ENCODE measurements around the gene PDE4A. TPM values are rescaled to one million over a fixed set of nuclear protein-coding genes. Genes with fewer than 3 reads are reported as not detected.
A peak's percentile ranks its signal among the peaks of the same experiment; 100 is the strongest.

The PDE4A gene
- total and polyA plus RNA-seq, 9 donors: 1.2 to 4.0 (median 2.9) TPM

DNA sequence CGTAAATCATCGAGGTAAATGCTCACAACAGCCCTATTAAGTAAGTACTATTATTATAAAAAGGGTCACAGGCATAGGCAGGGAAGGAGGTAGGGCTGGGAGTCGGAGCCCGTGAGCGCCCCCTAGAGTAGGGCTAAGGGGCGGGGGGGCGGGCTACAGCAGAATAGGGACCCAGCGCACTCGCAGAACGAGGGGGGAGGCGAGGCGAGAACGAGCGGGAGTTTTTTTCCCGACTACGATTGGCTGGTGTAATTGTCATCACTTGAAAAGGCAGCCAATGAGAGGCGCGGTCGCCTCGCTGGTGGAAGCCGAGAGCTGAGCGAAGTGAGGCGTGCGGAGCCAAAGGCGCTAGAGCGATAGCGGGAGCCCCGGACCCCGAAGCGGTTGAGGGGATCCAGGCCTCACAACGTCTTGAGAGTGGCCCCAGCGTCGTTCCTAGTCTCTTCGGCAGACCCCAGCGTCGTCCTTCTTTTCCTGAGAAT, 58.6 kb downstream of the PDE4A start:
- H3K4me3 ChIP-seq (ENCODE audit: low read length): peak overlapping the region; percentile 35
- DNase-seq: peak; percentile 97
- H3K27ac ChIP-seq (ENCODE audit: low read length): no peak overlapping the region
- 2% methylated on average over 31 of the region's 36 CpGs for WGBS (ENCODE audit: insufficient coverage)
- H3K9me3 ChIP-seq (replicated peaks; ENCODE audit: control insufficient read depth, low read depth, low read length): no peaks in the 10 kb centered on the region
- H3K4me1 ChIP-seq (ENCODE audit: control insufficient read depth, insufficient read depth, low read length): peaks cover 11% of the 10 kb centered on the region
- H3K36me3 ChIP-seq (ENCODE audit: control insufficient read depth, insufficient read depth, low read length): peaks cover under 1% of the 10 kb centered on the region
- H3K27me3 ChIP-seq (ENCODE audit: control insufficient read depth, insufficient read depth, low read length): no peaks in the 10 kb centered on the region

DNA sequence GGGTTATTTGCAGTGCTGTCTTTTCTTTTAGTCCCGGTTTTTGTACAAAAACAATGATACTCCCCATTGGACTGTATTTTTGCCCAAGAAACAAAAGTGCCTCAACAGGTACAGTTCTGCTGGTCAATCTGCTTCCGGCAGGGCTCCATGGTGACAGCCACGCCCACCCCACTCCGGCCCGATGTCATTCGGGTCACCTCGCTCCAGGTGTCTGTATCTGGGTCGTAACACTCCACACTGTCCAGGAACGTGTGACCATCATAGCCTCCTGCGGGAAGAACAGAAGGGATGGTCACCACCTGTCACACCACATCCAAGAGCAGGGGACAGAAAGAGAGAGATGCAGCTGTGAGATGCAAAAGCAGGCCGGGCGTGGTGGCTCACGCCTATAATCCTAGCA, 66.2 kb downstream of the PDE4A start:
- H3K36me3 ChIP-seq (ENCODE audit: control insufficient read depth, insufficient read depth, low read length): peaks cover 66% of the 10 kb centered on the region
- WGBS (ENCODE audit: insufficient coverage): 97% methylated on average over 7 of the region's 13 CpGs
- no peak for DNase-seq
- no peaks in the 10 kb centered on the region for H3K4me1 ChIP-seq (ENCODE audit: control insufficient read depth, insufficient read depth, low read length)
- no peaks in the 10 kb centered on the region for H3K9me3 ChIP-seq (replicated peaks; ENCODE audit: control insufficient read depth, low read depth, low read length)
- H3K27me3 ChIP-seq (ENCODE audit: control insufficient read depth, insufficient read depth, low read length): no peaks in the 10 kb centered on the region
- H3K27ac ChIP-seq (ENCODE audit: low read length): no peak overlapping the region
- no peak overlapping the region for H3K4me3 ChIP-seq (ENCODE audit: low read length)

DNA sequence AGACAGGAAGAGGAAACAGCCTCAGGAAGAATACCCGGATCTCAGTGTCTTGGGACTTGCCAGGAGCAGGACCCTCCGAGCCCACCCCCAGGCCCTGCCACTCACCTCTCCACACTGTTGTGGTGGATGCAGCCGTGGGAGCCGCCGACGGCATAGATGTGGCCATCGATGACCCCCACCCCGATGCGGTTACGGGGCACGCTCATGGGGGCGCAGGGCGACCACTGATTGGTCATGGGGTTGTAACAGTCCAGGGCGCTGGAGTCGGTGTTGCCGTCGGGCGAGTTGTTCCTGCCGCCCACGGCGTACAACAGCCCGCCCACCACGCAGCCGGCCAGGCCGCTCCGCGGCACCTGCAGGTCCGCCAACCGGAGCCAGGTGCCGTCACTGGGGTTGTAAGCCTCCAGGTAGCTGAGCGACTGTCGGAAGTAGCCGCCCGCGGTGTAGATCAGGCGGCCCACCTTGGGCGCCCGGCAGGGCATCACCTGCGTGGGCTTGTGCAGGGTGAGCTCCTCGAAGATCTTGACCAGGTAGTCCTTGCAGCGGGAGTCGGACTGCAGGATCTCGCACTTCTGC, 71.2 kb downstream of the PDE4A start:
- Histone ChIP-seq H3K4me3 (ENCODE audit: low read length) (no peak overlapping the region), H3K27me3 (ENCODE audit: control insufficient read depth, insufficient read depth, low read length) (no peaks in the 10 kb centered on the region), H3K4me1 (ENCODE audit: control insufficient read depth, insufficient read depth, low read length) (no peaks in the 10 kb centered on the region), H3K27ac (ENCODE audit: low read length) (no peak overlapping the region), H3K36me3 (ENCODE audit: control insufficient read depth, insufficient read depth, low read length) (peaks cover 69% of the 10 kb centered on the region), H3K9me3 (replicated peaks; ENCODE audit: control insufficient read depth, low read depth, low read length) (no peaks in the 10 kb centered on the region)
- 97% methylated on average over 42 of the region's 43 CpGs for WGBS (ENCODE audit: insufficient coverage)
- no peak for DNase-seq

DNA sequence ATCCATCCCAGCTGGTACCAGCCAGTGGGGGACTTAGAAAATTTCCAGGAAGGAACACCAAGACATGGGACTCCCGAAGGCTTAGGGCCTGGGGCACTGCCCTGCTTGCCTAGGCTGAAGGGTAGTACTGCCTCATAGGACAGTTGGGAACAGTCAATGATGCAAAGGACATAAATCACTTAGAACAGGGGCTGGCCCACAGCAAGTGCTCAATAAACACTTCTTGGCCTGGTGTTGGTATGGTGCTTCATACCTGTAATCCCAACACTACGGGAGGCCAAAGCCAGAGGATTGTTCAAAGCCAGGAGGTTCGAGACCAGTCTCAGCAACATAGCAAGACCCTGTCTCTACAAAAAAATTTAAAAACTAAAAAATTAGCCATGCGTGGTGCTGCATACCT, 77.0 kb downstream of the PDE4A start:
- Histone ChIP-seq H3K36me3 (ENCODE audit: control insufficient read depth, insufficient read depth, low read length) (peaks cover 55% of the 10 kb centered on the region), H3K27ac (ENCODE audit: low read length) (no peak overlapping the region), H3K4me3 (ENCODE audit: low read length) (no peak overlapping the region), H3K27me3 (ENCODE audit: control insufficient read depth, insufficient read depth, low read length) (no peaks in the 10 kb centered on the region), H3K4me1 (ENCODE audit: control insufficient read depth, insufficient read depth, low read length) (peaks cover 6% of the 10 kb centered on the region), H3K9me3 (replicated peaks; ENCODE audit: control insufficient read depth, low read depth, low read length) (no peaks in the 10 kb centered on the region)
- no peak for DNase-seq
- 100% methylated on average over 3 of the region's 4 CpGs for WGBS (ENCODE audit: insufficient coverage)

DNA sequence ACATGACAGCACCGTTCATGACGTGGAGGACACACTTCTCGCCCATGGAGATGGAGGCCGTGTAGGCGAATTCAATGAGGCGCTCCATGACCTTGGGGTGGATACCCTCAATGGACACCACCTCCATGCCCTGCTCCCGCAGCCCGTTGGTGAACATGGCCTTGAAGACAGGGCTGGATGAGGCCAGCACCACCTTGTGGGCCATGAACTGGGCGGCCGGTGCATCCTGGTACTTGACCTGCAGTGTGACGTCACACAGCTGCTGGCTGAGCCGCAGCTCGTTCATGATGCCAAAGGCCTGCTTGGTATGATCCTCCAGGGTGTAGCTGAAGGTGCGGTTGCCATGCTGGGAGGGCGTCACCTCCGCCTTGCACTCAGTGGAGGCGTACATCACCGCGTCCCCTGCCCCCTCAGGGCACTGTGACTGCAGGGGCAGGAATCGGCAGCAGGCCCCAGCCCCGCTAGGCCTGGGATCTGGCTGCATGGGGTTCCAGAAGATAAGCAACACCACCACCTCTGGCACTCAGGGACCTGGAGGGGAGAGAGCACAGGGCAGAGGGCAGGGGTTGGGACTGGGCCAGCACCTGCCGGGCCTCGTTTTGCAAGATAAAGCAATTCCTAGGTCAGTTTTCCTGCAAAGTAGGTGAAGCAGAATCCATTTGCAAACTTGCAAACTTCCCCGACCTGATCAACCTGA, 79.4 kb downstream of the PDE4A start:
- WGBS (ENCODE audit: insufficient coverage): 93% methylated on average over 18 of the region's 24 CpGs

DNA sequence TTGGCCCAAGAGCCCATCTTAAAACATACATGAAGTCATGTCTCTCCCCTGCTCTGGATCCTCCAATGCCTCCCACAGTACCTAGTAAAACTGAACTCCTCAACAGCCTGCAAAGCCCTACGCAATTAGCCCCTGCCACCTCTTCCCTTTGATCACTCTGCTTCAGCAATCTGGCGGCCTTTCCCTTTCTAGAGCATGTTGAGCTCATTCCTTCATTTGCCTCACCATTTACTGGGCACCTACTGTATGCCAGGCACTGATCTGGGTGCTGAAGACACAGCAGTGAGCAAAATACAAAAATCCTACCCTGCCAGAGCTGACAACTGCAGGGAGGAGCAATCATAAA, 79.9 kb downstream of the PDE4A start:
- 92% methylated on average over 2 of the region's 2 CpGs for WGBS (ENCODE audit: insufficient coverage)
- no peak for DNase-seq
- H3K4me3 ChIP-seq (ENCODE audit: low read length): no peak overlapping the region
- H3K27me3 ChIP-seq (ENCODE audit: control insufficient read depth, insufficient read depth, low read length): no peaks in the 10 kb centered on the region
- peaks cover 43% of the 10 kb centered on the region for H3K36me3 ChIP-seq (ENCODE audit: control insufficient read depth, insufficient read depth, low read length)
- peaks cover 6% of the 10 kb centered on the region for H3K4me1 ChIP-seq (ENCODE audit: control insufficient read depth, insufficient read depth, low read length)
- H3K9me3 ChIP-seq (replicated peaks; ENCODE audit: control insufficient read depth, low read depth, low read length): no peaks in the 10 kb centered on the region
- no peak overlapping the region for H3K27ac ChIP-seq (ENCODE audit: low read length)

More for the DNA sequence above, 79.4 kb downstream of the PDE4A start:
- no peaks in the 10 kb centered on the region for H3K27me3 ChIP-seq (ENCODE audit: control insufficient read depth, insufficient read depth, low read length)
- peaks cover 48% of the 10 kb centered on the region for H3K36me3 ChIP-seq (ENCODE audit: control insufficient read depth, insufficient read depth, low read length)
- DNase-seq: no peak
- no peak overlapping the region for H3K27ac ChIP-seq (ENCODE audit: low read length)
- no peak overlapping the region for H3K4me3 ChIP-seq (ENCODE audit: low read length)
- H3K4me1 ChIP-seq (ENCODE audit: control insufficient read depth, insufficient read depth, low read length): peaks cover 6% of the 10 kb centered on the region
- no peaks in the 10 kb centered on the region for H3K9me3 ChIP-seq (replicated peaks; ENCODE audit: control insufficient read depth, low read depth, low read length)

DNA sequence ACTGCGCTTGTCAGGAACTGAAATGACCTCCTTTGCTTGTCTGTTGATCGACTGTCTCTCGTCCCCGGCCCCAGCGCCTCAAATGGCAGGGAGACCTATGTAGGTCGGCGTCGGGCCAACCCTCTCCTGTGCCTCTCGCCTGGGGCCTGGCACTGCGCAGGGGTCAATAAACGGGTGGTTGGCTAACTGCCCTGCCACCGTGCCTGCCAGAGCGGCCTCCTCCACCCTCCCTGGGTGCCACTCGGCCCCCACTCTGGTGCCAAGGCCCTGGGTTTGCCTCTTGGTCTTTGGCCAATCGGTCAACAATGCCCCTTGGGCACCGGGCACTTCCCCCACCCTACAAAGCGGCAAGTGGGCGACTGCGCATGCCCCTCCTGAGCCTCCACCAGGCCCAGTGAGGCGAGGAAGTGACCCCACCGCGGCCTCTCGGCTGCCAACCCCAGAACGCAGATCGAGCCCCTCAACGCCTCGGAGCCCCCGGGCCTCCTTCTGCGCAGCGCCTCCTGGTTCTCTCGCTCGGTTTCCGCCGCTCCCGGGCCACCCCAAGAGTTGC, 81.7 kb downstream of the PDE4A start:
- peak; percentile 71 for DNase-seq
- H3K36me3 ChIP-seq (ENCODE audit: control insufficient read depth, insufficient read depth, low read length): peaks cover 30% of the 10 kb centered on the region
- H3K9me3 ChIP-seq (replicated peaks; ENCODE audit: control insufficient read depth, low read depth, low read length): no peaks in the 10 kb centered on the region
- H3K4me3 ChIP-seq (ENCODE audit: low read length): peak overlapping the region; percentile 98
- H3K27me3 ChIP-seq (ENCODE audit: control insufficient read depth, insufficient read depth, low read length): no peaks in the 10 kb centered on the region
- H3K27ac ChIP-seq (ENCODE audit: low read length): peak overlapping the region; percentile 95
- H3K4me1 ChIP-seq (ENCODE audit: control insufficient read depth, insufficient read depth, low read length): peaks cover 6% of the 10 kb centered on the region
- WGBS (ENCODE audit: insufficient coverage): 2% methylated on average over 35 of the region's 35 CpGs

DNA sequence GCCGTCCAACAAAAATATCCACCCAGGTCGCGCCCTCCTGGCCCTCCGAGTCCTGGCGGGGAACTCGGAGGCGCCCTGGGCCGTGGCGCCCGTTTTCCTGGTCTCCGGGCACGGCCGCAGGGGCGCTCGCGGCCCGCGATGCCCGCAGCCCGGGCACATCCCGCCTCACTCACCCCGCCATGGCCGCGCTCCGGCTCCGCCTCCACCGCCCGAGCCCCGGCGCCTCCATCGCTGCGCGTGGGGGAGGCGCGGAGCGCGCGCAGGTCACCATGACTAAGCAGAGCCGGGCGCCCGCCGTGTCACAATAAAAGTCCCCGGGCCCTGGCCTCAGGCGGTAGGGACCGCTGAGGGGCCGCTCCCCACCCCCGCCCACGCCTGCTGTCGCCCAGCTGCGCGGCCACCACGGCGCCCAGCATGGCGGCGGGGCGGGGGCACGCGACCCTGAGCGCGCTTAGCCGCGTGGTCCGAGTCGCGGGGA, 82.2 kb downstream of the PDE4A start:
- Histone ChIP-seq H3K4me3 (ENCODE audit: low read length) (peak overlapping the region; percentile 98), H3K27me3 (ENCODE audit: control insufficient read depth, insufficient read depth, low read length) (no peaks in the 10 kb centered on the region), H3K27ac (ENCODE audit: low read length) (peak overlapping the region; percentile 95), H3K4me1 (ENCODE audit: control insufficient read depth, insufficient read depth, low read length) (peaks cover 6% of the 10 kb centered on the region), H3K9me3 (replicated peaks; ENCODE audit: control insufficient read depth, low read depth, low read length) (no peaks in the 10 kb centered on the region), H3K36me3 (ENCODE audit: control insufficient read depth, insufficient read depth, low read length) (peaks cover 25% of the 10 kb centered on the region)
- WGBS (ENCODE audit: insufficient coverage): under 1% methylated on average over 65 of the region's 65 CpGs
- peak; percentile 97 for DNase-seq

DNA sequence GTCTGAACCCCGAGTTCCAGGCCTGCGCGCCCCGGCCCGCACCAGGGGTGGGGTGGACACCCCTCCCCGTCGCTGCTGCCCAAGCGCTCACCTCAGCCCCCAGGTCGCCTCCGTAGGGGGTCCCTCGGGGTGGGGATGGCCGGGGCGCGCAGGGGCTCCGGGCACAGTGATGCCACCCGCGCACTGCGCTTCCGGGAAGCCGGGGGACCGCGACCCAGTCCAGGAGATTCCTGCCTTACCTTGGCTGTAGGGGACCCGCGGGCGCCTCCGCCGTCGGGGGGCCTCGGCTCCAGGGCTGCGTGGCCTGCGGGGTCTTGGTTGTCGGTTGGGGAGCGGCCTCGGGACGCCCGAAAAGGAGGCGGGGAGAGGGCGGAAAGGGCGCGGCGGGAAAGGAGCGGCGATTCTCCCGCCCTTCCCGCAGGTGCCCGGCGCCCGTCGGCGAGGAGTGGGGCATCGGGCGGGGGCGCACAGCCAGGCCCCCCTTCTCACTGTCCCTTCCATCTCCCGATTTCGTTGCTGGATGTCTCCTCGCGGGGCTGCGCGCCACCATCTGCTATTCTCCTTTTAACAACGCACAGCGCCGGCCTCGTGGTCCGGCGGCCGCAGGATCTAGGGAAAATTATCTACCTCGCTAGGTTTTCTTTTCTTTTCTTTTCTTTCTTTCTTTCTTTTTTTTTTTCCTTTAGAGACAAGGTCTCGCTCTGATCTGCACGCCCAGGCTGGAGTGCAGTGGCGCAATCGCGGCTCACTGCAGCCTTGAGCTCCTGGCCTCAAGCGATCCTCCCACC, 82.9 kb downstream of the PDE4A start, which contains the start of gene KEAP1:
KEAP1 (minus strand) TSS at position 355 of the 788 bp plus-strand sequence. CDS start 3,323 bp downstream, outside the sequence.
- Histone ChIP-seq H3K4me3 (ENCODE audit: low read length) (peak within 1 kb of the TSS; percentile 98), H3K9me3 (replicated peaks; ENCODE audit: control insufficient read depth, low read depth, low read length) (no peaks in the 10 kb centered on the region), H3K4me1 (ENCODE audit: control insufficient read depth, insufficient read depth, low read length) (peaks cover 6% of the 10 kb centered on the region), H3K36me3 (ENCODE audit: control insufficient read depth, insufficient read depth, low read length) (peaks cover 22% of the 10 kb centered on the region), H3K27me3 (ENCODE audit: control insufficient read depth, insufficient read depth, low read length) (no peaks in the 10 kb centered on the region), H3K27ac (ENCODE audit: low read length) (peak within 1 kb of the TSS; percentile 95)
- 3% methylated on average over 69 of the region's 73 CpGs for WGBS (ENCODE audit: insufficient coverage)
- DNase-seq: peak; percentile 76

Measured in muscle of leg (tissue), 11 donors.